Body of pancreas (tissue), 4 donors: ENCODE measurements around the gene C19orf38. TPM values are rescaled to one million over a fixed set of nuclear protein-coding genes. Genes with fewer than 3 reads are reported as not detected.

Experiments used
- ATAC-seq: fragments of 150-250 bp; one replicate; pipeline ENCODE4 v1.9.1; 2016
- DNase-seq, 4 donors: peaks; one replicate each; pipeline ENCODE4 v3.0.0-alpha.2; 2019
- H3K27ac ChIP-seq, 4 donors: fragments of 200-600 bp; sonication (generic); 1 replicate in 3 of 4; 2 replicates in 1 of 4; pipeline versions ENCODE4 v1.5.1 to v1.6.1; 2016 to 2019; ENCODE audit warnings: mild to moderate bottlenecking in 1 of 4, mixed read lengths in 1 of 4, moderate library complexity in 1 of 4
- H3K27me3 ChIP-seq, 2 donors: fragments of 200-600 bp; sonication (generic); one replicate each; pipeline ENCODE4 v1.6.0; 2016; ENCODE audit warnings: mild to moderate bottlenecking in 1 of 2
- H3K36me3 ChIP-seq, 2 donors: fragments of 200-600 bp; sonication (generic); replicated peaks in 1 of 2; 2 replicates each; pipeline ENCODE4 v1.5.1; 2016; ENCODE audit warnings: low read depth in 2 of 2; ENCODE audit not compliant: insufficient read depth in 1 of 2
- H3K4me1 ChIP-seq: fragments of 200-600 bp; sonication (generic); one replicate; pipeline ENCODE4 v1.6.0; 2016
- H3K4me3 ChIP-seq, 2 donors: fragments of 200-600 bp; sonication (generic); 1 replicate in 1 of 2; 2 replicates in 1 of 2; pipeline ENCODE4 v1.5.1; 2016 to 2019
- H3K9me3 ChIP-seq, 3 donors: fragments of 200-600 bp; sonication (generic); 1 replicate in 2 of 3; 2 replicates in 1 of 3; pipeline ENCODE4 v1.5.1; 2016
- POLR2A ChIP-seq, 3 donors: fragments of 450-650 bp; IDR thresholded peaks; one replicate each; pipeline ENCODE4 v1.6.1; 2016; ENCODE audit warnings: antibody characterized with exemption in 3 of 3, mild to moderate bottlenecking in 2 of 3
- WGBS, 2 donors: methylation state at CpG; one replicate each; pipeline ENCODE4 v1.1.5; 2017; 5-methylcytosine and 5-hydroxymethylcytosine counted together
- intact Hi-C: fragments of 100-400 bp; cut with DNase I; formaldehyde crosslinking; loops from one replicate; pipeline ENCODE4 v1.15.1; 2023
- total RNA-seq, 2 donors: library from RNA; depleted of rRNA; stranded (reverse); fragments of >200 nt; gene quantifications; one replicate each; pipeline ENCODE4 v1.1.0, GENCODE V29; 2016
- TF ChIP-seq, protein P1 (sequence below), 7 experiments: fragments of 450-650 bp in 4 of 7; fragments of 200-600 bp in 3 of 7; sonication (generic) in 3 of 7; IDR thresholded peaks; one replicate each; pipeline ENCODE4 v1.5.1; 2016 to 2019; ENCODE audit warnings: antibody characterized with exemption in 7 of 7

C19orf38 gene
- total RNA-seq, 2 donors from 2014 or later = 0.52 TPM; not detected in 1

DNA sequence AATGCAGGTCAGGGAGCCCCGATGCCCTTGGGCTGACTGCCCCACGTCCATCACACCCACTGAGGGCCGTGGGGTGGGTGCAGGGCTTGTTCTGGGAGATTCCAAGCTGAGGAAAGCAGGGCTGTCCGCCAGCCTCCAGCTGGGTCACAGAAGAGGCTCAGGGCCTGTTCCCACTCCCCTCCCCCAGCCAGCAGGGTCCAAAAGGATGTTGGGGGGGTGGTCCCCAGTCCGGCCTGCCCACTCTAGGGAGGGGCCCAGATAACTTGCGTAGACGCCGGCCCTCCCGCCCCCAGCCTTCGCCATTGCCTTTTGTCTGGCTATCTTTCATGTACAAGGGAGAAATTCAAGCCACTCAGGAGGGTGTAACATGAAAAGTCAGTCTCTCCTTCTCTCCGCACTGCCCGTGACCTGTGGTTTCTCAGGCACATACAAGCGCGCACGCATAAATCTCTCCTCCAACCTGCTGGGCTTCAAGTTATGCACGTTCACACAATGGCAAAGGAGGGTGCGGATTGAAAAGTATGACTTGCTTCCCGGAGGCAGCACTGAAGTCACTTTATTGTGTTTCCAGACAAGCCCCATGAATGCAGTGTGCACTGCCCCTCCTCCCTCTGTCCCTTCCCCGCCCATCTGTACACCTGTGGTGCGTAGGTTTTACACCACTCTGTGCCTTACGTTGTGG lies 43.3 kb downstream of the C19orf38 start:
- TF ChIP-seq, protein P1, sequence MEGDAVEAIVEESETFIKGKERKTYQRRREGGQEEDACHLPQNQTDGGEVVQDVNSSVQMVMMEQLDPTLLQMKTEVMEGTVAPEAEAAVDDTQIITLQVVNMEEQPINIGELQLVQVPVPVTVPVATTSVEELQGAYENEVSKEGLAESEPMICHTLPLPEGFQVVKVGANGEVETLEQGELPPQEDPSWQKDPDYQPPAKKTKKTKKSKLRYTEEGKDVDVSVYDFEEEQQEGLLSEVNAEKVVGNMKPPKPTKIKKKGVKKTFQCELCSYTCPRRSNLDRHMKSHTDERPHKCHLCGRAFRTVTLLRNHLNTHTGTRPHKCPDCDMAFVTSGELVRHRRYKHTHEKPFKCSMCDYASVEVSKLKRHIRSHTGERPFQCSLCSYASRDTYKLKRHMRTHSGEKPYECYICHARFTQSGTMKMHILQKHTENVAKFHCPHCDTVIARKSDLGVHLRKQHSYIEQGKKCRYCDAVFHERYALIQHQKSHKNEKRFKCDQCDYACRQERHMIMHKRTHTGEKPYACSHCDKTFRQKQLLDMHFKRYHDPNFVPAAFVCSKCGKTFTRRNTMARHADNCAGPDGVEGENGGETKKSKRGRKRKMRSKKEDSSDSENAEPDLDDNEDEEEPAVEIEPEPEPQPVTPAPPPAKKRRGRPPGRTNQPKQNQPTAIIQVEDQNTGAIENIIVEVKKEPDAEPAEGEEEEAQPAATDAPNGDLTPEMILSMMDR (IDR thresholded peaks at IDR 0.05) = no peak
- TF ChIP-seq POLR2A (IDR thresholded peaks at IDR 0.05) = no peak
- Histone ChIP-seq H3K4me1 (peaks cover 20% of the 10 kb centered on the region), H3K27ac (peak overlapping the region in 1 of 4 donors; percentile 16), H3K36me3 (no peaks in the 10 kb centered on the region), H3K4me3 (no peak overlapping the region), H3K9me3 (no peaks in the 10 kb centered on the region), H3K27me3 (no peaks in the 10 kb centered on the region)
- ATAC-seq (no peak), DNase-seq (peak in 3 of 4 donors; percentile 21 to 52 (median 43))
- 67 to 73% methylated on average over 17 to 21 of the region's 21 CpGs for WGBS, 2 donors
- intact Hi-C loops = no loop called here

DNA sequence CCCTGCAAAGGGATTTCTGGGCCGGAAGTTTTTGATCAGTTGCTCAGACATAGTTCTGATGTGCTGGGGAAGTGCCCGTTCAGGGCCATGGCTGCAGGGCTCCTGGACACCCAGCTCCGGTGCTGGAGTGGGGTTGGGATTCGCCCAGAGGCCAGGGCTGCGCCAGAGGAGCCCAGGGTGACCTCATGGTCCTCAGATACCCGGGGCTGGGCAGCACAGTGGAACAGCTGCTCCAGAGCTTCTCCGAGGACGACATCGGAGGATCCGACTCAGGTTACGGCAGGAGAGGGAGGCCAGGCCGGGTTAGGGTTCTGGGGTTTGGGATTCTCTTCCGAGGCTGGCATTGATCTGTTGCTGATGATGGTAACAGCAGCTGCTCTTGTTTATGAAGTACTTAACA lies 44.0 kb downstream of the C19orf38 start:
- ATAC-seq = no peak
- peaks cover 27% of the 10 kb centered on the region for H3K4me1 ChIP-seq
- DNase-seq = no peak
- TF ChIP-seq, protein P1 (IDR thresholded peaks at IDR 0.05) = no peak
- no peak for TF ChIP-seq POLR2A (IDR thresholded peaks at IDR 0.05)
- no peak overlapping the region for H3K27ac ChIP-seq
- no peaks in the 10 kb centered on the region for H3K27me3 ChIP-seq
- 84 to 86% methylated on average over 4 to 13 of the region's 13 CpGs for WGBS, 2 donors
- intact Hi-C loops = no loop called here
- H3K9me3 ChIP-seq = no peaks in the 10 kb centered on the region
- H3K36me3 ChIP-seq = no peaks in the 10 kb centered on the region
- no peak overlapping the region for H3K4me3 ChIP-seq

DNA sequence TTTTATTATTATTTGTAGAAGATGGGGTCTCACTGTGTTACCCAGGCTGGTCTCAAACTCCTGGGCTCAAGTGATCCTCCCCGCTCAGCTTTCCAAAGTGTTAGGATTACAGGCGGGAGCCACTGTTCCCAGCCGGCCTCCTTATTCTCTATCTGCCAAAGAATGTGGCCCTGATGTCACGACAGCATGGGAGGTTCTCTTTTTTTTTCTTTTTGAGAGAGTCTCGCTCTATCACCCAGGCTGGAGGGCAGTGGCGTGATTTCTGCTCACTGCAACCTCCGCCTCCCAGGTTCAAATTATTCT lies 46.6 kb downstream of the C19orf38 start:
- H3K36me3 ChIP-seq = no peaks in the 10 kb centered on the region
- no peaks in the 10 kb centered on the region for H3K27me3 ChIP-seq
- H3K9me3 ChIP-seq = no peaks in the 10 kb centered on the region
- peaks cover 45% of the 10 kb centered on the region for H3K4me1 ChIP-seq
- TF ChIP-seq, protein P1 (IDR thresholded peaks at IDR 0.05) = no peak
- TF ChIP-seq POLR2A (IDR thresholded peaks at IDR 0.05) = no peak
- 86 to 93% methylated on average over 7 of the region's 7 CpGs for WGBS, 2 donors
- no peak for ATAC-seq
- H3K27ac ChIP-seq = no peak overlapping the region
- DNase-seq = no peak
- H3K4me3 ChIP-seq = no peak overlapping the region
- intact Hi-C loops = no loop called here

DNA sequence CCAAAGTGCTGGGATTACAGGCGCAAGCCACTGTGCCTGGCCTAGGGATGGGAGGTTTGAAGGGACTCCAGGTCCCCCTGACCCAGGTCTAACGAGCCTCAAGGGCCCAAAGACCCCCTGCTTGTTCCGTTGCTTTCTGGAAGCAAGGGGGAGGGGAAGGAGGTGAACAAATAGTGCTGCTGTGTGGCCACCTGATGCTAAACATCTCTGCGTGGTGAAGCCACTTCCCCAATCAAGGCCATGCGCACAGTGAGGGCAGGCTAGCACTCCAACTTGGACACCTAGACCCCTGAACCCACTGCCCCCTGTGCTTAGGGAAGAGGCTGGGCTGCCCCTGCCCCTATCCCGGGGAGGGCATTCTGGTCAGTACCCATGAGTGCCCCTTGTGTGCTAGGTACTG lies 47.1 kb downstream of the C19orf38 start:
- WGBS, 2 donors = 84 to 93% methylated on average over 3 to 6 of the region's 6 CpGs
- intact Hi-C loops = no loop called here
- Histone ChIP-seq H3K4me1 (peaks cover 50% of the 10 kb centered on the region), H3K4me3 (no peak overlapping the region), H3K36me3 (no peaks in the 10 kb centered on the region), H3K27me3 (no peaks in the 10 kb centered on the region), H3K27ac (no peak overlapping the region), H3K9me3 (no peaks in the 10 kb centered on the region)
- TF ChIP-seq, protein P1 (IDR thresholded peaks at IDR 0.05) = no peak
- no peak for TF ChIP-seq POLR2A (IDR thresholded peaks at IDR 0.05)
- no peak for DNase-seq
- ATAC-seq = no peak

- H3K4me1 ChIP-seq = peaks cover 48% of the 10 kb centered on the region
- H3K27ac ChIP-seq = no peak overlapping the region
- WGBS, 2 donors = 85 to 92% methylated on average over 9 to 12 of the region's 12 CpGs
- DNase-seq = no peak
- no peaks in the 10 kb centered on the region for H3K27me3 ChIP-seq
- no peaks in the 10 kb centered on the region for H3K36me3 ChIP-seq
- intact Hi-C loops = no loop called here
- H3K4me3 ChIP-seq = no peak overlapping the region
- no peaks in the 10 kb centered on the region for H3K9me3 ChIP-seq
- no peak for TF ChIP-seq POLR2A (IDR thresholded peaks at IDR 0.05)
- TF ChIP-seq, protein P1 (IDR thresholded peaks at IDR 0.05) = no peak
- ATAC-seq = no peak
Observed at GRCh38 chr19:10895920-10896319, 47.7 kb downstream of the C19orf38 start.
